Stimulated activated CD8-positive, alpha-beta memory T cell treated with anti-CD3 and anti-CD28 coated beads, Interleukin-4, amount 100 ng/mL, for 1 hour (primary cell): ENCODE measurements around the gene GTPBP6.
"Not testable (repeated sequence)": the region's sequence is repeated elsewhere in the genome, so short reads cannot be mapped to it uniquely, and the experiment has no call there.

Experiments used
- DNase-seq, 2 donors: peaks; one replicate each; pipeline ENCODE4 v3.0.0-alpha.2; 2020; ENCODE audit warnings: low read depth in 2 of 2, low spot score in 1 of 2

GTPBP6 gene

GRCh38 chrX:317424-318067 is 1.1 kb downstream of the GTPBP6 start:
- DNase-seq = no peak

DNA sequence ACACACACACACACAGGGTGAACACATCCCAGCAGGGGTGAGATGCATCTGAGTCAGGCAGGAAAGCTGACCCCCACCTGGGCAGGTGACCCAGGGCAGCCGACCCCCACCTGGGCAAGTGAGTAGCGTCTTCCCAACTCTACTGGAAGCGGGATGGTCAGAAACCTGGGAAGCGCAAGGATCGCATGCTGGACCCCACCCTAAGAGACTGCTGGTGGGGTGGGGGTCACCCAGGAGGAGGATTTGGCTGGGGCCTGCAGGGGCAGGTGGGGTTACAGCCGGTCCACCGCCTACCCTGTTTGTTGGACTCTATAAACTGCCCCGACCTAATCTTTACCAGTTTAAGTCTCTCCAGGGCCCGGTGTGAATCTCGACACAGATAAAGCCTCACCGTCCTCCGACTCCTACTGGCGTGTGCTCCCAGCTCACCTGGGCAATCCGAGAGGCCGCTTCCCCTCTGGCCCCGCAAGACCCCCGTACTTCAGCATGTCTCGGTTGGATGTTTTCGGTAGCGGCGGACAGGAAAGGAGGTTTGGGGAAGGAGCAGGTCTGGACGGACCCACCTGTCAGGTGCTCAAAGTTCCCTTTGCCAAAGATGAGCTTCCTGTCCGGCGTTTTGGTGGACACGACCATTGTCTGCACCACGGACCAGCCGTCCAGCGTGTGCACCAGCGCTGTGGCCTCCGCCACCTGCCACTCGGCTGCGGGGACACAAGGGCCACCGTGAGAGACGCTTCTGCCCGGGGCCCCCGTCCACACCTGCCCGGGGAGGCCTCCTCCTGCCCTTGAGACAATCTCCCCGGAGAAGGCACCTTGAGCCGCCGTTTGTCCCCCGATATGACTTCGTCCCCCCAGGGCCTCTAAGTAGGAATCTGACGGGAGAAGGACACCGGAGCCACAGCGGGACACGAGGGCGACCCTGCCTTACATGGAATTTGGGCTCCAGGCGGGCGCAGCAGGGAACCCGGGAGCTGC is 2.0 kb downstream of the GTPBP6 start:
- no peak for DNase-seq

- no peak for DNase-seq
Measured at GRCh38 chrX:314781-315595, 3.6 kb downstream of the GTPBP6 start.

- no peak for DNase-seq
Measured at GRCh38 chrX:314049-314448, 4.5 kb downstream of the GTPBP6 start.

DNA sequence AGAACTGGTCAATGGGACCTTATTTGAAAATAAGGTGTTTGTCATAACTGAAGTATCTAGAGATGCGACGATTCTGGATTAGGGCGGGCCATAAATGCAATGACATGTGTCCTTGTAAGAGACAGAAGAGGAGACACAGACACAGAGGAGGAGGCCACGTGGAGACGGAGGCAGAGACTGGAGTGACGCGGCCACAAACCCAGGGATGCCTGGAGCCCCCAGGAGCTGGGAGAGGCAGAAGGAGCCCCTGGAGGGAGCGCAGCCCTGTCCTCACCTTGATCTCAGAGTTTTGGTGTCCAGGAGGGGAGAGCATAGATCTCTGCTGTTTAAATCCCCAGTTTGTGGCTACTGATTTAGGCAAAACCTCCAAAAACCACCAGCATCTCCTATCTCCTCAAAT is 5.0 kb downstream of the GTPBP6 start:
- no peak for DNase-seq

- no peak for DNase-seq
Measured at GRCh38 chrX:312621-313331, 5.8 kb downstream of the GTPBP6 start.

DNA sequence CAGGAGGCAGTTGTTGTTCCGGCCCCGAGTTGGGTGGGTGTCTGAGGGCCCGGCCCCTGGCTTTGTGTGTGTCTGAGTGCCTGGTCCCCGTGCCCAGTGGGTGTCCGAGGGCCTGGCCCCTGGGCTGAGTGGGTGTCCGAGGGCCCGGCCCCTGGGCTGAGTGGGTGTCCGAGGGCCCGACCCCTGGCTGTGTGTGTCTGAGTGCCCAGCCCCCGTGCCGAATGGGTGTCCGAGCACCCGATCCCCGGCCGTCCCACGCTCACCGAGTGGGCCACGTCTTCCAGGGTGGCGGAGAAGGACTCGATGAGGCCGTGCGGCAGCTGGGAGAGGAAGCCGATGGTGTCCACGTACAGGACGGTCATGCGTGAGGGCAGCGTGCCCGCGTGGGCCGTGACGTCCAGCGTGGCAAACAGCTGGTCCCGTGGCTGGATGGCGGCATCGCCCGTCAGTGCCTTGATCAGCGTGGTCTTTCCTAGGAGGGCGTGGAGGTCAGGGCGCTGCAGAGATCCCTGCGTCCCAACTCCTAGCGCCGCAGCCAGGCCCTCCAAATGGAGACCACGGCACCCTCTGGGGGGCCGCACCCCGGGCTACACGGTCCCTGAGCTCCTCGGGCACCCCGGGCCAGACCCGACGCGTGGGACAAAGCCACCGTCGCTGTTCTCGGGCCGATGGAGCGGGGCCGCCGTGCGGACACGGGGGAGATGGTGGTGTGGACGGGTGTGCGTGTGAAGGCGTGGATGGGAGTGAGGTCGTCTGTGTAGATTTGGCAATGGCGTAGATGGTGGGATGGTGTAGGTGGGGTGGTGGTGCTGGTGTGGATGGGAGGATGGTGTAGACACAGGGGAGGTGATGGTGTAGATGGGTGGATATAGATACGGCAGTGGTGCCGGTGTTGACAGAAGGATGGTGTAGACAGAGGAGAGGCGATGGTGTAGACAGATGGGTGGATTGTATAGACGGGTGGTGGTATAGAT is 7.2 kb downstream of the GTPBP6 start:
- DNase-seq = no peak

GRCh38 chrX:310621-311155 is 7.9 kb downstream of the GTPBP6 start:
- DNase-seq = no peak

DNA sequence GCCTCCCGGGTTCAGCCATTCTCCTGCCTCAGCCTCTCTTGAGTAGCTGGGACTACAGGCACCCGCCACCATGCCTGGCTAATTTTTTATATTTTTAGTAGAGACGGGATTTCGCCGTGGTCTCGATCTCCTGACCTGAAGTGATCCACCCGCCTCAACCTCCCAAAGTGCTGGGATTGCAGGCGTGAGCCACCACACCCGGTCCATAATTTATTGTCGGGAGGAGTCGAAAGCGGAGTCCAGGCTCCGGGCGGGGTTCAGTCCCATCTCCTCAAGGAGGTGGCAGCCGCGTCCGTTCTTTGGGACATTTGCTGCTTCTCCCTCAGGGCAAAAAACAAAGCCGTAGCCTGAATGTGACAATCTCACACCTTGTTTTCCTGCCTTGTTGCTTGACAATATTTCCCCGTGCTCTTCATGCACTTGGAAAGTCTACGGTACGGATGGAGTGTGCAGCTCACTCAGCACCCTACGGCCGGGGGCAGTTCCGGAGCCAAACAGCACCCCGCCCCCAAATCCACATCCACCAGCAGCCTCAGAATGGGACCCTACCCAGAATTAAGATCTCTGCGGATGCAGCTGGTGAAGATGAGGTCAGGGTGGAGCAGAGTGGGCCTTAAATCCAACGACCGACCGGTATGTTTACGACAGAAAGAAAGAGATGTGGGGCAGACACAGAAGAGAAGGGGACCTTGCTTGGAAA is 9.6 kb downstream of the GTPBP6 start:
- no peak for DNase-seq

GRCh38 chrX:307261-308111 is 11.1 kb downstream of the GTPBP6 start:
- no peak for DNase-seq

GRCh38 chrX:306614-307251 is 11.9 kb downstream of the GTPBP6 start:
- not testable (repeated sequence) for DNase-seq

DNA sequence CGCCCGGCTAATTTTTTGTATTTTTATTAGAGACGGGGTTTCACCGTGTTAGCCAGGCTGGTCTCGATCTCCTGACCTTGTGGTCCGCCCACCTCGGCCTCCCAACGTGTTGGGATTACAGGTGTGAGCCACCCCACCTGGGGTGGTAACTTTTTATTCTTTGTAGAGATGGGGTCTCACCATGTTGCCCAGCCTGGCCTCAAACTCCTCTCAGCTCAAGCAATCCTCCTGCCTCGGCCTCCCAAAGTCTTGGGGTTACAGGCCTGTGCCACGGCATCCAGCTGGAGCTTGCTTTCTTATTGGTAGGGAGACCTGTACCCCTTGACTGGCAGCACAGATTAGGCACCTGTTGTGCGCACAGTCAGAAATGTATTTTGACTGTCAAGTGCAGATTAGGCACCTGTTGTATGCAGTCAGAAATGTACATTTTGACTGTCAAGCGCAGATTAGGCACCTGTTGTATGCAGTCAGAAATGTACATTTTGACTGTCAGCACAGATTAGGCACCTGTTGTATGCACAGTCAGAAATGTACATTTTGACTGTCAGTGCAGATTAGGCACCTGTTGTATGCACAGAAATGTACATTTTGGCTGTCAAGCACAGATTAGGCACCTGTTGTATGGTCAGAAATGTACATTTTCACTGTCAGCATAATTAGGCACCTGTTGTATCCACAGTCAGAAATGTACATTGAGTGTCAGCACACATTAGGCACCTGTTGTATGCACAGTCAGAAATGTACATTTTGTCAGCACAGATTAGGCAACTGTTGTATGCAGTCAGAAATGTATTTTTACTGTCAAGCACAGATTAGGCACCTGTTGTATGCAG is 12.6 kb downstream of the GTPBP6 start:
- DNase-seq = not testable (repeated sequence)

- no peak for DNase-seq
Measured at GRCh38 chrX:302975-303374, 15.6 kb downstream of the GTPBP6 start.

- no peak for DNase-seq
Measured at GRCh38 chrX:300334-300733, 18.3 kb downstream of the GTPBP6 start.

- DNase-seq = no peak
Measured at GRCh38 chrX:298993-299392, 19.6 kb downstream of the GTPBP6 start.

GRCh38 chrX:295136-295535 is 23.5 kb downstream of the GTPBP6 start:
- no peak for DNase-seq
